HL-60 (cell line): ENCODE results near the gene DAB2.

Experiments used
- DNase-seq, 2 experiments: peaks; one replicate each; pipeline ENCODE4 v3.0.0-alpha.2; 2010 to 2020; ENCODE audit warnings: low read depth in 1 of 2, low spot score in 1 of 2
- H3K27ac ChIP-seq: fragments of 250-450 bp; sonication (Bioruptor Pico); replicated peaks from 2 replicates; pipeline ENCODE4 v1.5.1; 2020; ENCODE audit warnings: mild to moderate bottlenecking, moderate library complexity
- H3K27me3 ChIP-seq: fragments of 250-450 bp; sonication (Bioruptor Pico); 2 replicates; pipeline ENCODE4 v1.5.1; 2021; ENCODE audit warnings: mild to moderate bottlenecking, moderate library complexity; ENCODE audit not compliant: insufficient read depth, poor library complexity, severe bottlenecking
- H3K4me3 ChIP-seq: replicated peaks from 2 replicates; pipeline ENCODE4 v1.5.1; 2011; ENCODE audit warnings: mild to moderate bottlenecking, control low read depth, low read length; ENCODE audit not compliant: insufficient read depth
- CTCF ChIP-seq: IDR thresholded peaks from one replicate; pipeline ENCODE4 v1.5.1; 2011; ENCODE audit warnings: low read length, control low read depth, inconsistent platforms; ENCODE audit not compliant: insufficient read depth
- GABPA ChIP-seq: IDR thresholded peaks from 2 replicates; pipeline ENCODE4 v1.6.1; 2012; ENCODE audit warnings: low read depth
- POLR2AphosphoS5 ChIP-seq: IDR thresholded peaks from 2 replicates; pipeline ENCODE4 v1.6.1; 2012; ENCODE audit warnings: low read depth
- SPI1 ChIP-seq: IDR thresholded peaks from 2 replicates; pipeline ENCODE4 v1.6.1; 2012; ENCODE audit warnings: low read depth, mild to moderate bottlenecking, borderline replicate concordance
- TF ChIP-seq, protein P1 (sequence below): IDR thresholded peaks from 2 replicates; pipeline ENCODE4 v1.6.1; 2012; ENCODE audit warnings: low read depth; ENCODE audit not compliant: insufficient replicate concordance

DAB2 gene

GRCh38 chr5:39440192-39440957 lies 15.6 kb upstream of the DAB2 start:
- H3K27me3 ChIP-seq: peaks cover 6% of the 10 kb centered on the region
- no peak overlapping the region for H3K4me3 ChIP-seq
- no peak overlapping the region for H3K27ac ChIP-seq
- no peak for DNase-seq
- TF ChIP-seq SPI1: no peak

- H3K4me3 ChIP-seq: no peak overlapping the region
- no peak overlapping the region for H3K27ac ChIP-seq
- peaks cover 9% of the 10 kb centered on the region for H3K27me3 ChIP-seq
- TF ChIP-seq SPI1 (no peak), POLR2AphosphoS5 (no peak), GABPA (no peak), CTCF (no peak)
- TF ChIP-seq, protein P1, sequence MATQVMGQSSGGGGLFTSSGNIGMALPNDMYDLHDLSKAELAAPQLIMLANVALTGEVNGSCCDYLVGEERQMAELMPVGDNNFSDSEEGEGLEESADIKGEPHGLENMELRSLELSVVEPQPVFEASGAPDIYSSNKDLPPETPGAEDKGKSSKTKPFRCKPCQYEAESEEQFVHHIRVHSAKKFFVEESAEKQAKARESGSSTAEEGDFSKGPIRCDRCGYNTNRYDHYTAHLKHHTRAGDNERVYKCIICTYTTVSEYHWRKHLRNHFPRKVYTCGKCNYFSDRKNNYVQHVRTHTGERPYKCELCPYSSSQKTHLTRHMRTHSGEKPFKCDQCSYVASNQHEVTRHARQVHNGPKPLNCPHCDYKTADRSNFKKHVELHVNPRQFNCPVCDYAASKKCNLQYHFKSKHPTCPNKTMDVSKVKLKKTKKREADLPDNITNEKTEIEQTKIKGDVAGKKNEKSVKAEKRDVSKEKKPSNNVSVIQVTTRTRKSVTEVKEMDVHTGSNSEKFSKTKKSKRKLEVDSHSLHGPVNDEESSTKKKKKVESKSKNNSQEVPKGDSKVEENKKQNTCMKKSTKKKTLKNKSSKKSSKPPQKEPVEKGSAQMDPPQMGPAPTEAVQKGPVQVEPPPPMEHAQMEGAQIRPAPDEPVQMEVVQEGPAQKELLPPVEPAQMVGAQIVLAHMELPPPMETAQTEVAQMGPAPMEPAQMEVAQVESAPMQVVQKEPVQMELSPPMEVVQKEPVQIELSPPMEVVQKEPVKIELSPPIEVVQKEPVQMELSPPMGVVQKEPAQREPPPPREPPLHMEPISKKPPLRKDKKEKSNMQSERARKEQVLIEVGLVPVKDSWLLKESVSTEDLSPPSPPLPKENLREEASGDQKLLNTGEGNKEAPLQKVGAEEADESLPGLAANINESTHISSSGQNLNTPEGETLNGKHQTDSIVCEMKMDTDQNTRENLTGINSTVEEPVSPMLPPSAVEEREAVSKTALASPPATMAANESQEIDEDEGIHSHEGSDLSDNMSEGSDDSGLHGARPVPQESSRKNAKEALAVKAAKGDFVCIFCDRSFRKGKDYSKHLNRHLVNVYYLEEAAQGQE: no peak
- no peak for DNase-seq
Measured at GRCh38 chr5:39439582-39440162, 14.9 kb upstream of the DAB2 start.

DNA sequence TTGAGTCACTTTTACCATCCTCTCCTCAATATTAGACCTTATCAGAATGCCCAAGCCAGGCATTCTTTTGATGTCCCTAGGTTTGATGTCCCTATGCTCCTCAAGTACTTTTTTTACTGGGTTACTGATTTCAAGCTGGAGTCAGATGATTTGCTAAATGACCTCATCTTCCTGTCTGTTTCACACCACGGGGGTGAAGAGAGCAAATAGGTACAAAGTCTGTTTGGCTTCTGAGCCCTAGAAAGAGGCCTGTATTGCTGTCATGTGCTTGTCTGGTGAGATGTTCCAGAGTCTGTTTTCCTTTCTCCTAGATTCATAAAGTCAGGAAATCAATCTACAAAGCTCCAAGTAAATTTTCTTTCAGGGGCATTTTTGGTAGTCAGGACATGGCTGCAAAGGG lies 12.7 kb upstream of the DAB2 start:
- Histone ChIP-seq H3K27me3 (peaks cover 10% of the 10 kb centered on the region), H3K4me3 (no peak overlapping the region), H3K27ac (no peak overlapping the region)
- no peak for TF ChIP-seq GABPA
- TF ChIP-seq CTCF: no peak
- no peak for TF ChIP-seq POLR2AphosphoS5
- TF ChIP-seq SPI1: no peak
- TF ChIP-seq, protein P1: no peak
- no peak for DNase-seq

DNA sequence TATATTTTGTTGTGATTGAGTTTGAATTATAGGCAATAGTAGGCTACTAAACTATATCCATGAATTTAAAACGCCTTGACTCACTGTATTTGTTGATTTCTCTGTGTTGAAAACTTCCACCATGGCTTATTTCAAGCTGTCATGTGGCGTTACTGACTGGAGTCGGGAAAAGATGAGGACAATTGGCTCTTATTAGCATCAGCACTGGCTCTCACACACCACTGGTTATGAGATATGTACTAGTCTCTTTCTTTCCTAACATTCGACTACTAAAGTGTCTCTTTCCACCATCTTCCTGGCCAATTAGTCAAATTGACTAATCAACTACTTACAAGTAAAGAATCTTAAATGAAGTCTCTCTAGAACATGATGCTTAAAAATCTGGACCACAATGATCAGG lies 9.1 kb upstream of the DAB2 start:
- Histone ChIP-seq H3K4me3 (no peak overlapping the region), H3K27me3 (peaks cover 4% of the 10 kb centered on the region), H3K27ac (no peak overlapping the region)
- TF ChIP-seq SPI1 (no peak), POLR2AphosphoS5 (no peak), GABPA (no peak), CTCF (no peak)
- TF ChIP-seq, protein P1: no peak
- no peak for DNase-seq
